Measurements from ENCODE around the gene SLC12A9.
"Not testable (repeated sequence)": the region's sequence is repeated elsewhere in the genome, so short reads cannot be mapped to it uniquely, and the experiment has no call there.

SLC12A9 gene

GRCh38 chr7:100899432-100899831 is 46.9 kb downstream of the SLC12A9 start:
- no peak for DNase-seq

GRCh38 chr7:100900978-100901377 is 48.5 kb downstream of the SLC12A9 start:
- DNase-seq, result no peak

DNA sequence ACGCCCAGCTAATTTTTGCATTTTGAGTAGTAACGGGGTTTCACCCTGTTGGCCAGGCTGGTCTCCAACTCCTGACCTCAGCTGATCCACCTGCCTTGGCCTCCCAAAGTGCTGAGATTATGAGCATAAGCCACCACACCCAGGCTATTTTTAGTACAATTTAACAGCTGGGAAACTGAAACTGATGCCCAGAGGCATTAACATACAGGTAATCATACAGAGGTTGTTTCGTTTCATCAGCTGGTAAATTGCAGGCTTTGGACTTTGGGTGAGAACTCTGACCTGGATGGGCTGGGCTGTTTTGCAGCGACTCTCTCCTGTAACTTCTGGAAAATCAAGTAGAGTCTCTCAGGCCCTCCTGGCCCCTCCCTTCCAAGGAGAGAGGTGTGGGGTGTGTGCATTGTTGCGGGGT is 49.4 kb downstream of the SLC12A9 start:
- DNase-seq, result no peak

- no peak for DNase-seq
Measured at GRCh38 chr7:100902638-100903037, 50.1 kb downstream of the SLC12A9 start.

DNA sequence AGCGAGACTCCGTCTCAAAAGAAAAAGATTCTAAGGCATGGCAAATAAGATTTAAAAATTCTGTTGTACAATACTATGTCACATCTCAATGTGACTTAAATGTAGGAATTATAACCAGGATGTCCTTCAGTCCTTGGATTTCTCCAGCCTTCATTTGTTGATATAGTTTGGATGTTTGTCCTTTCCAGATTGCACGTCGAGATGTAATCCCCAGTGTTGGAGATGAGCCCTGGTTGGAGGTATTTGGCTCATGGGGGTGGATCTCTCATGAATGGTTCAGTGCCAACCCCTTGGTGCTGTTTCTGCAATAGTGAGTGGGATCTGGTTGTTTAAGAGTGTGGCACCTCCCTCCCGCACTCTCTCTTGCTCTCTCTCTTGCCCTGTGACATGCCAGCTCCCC is 56.0 kb downstream of the SLC12A9 start:
- no peak for DNase-seq

- not testable (repeated sequence) for DNase-seq
Measured at GRCh38 chr7:100910443-100910842, 57.9 kb downstream of the SLC12A9 start.

GRCh38 chr7:100911484-100911883 is 59.0 kb downstream of the SLC12A9 start:
- no peak for DNase-seq

DNA sequence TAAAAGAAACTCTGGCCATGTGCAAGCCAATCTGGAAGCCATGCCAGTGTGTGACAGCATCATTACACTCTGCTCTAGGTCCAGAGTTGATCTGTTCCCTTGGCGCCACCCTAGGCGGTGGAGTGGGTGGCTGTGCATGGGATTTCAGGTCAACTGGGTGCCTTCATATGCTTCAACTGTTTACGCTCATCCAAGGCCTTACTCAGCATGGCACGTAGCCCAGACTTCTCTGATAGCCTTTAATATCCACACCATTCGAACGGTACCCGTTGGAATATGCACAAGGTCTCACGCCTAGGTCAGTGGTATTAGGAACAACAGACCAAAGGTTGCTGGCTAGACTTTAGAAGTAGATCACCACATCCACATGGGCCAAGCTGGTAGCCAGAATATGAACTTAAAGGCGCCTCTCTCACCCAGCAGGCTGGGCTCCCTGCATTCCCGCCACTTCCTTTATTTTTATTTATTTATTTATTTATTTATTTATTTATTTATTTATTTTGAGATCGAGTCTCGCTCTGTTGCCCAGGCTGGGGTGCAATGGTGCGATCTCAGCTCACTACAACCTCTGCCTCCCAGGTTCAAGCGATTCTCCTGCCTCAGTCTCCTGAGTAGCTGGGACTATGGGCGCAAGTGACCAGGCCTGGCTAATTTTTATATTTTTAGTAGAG is 61.8 kb downstream of the SLC12A9 start:
- DNase-seq, result no peak

- no peak for DNase-seq
Measured at GRCh38 chr7:100914879-100915447, 62.5 kb downstream of the SLC12A9 start.

Measured in Kasumi-1 (cell line).